Adrenal gland (tissue), 12 donors: ENCODE measurements around the gene HPCA. TPM values are rescaled to one million over a fixed set of nuclear protein-coding genes. Genes with fewer than 3 reads are reported as not detected.

Source experiments
- DNase-seq, 7 donors: peaks; one replicate each; pipeline ENCODE4 v3.0.0-alpha.2; 2019 to 2020
- H3K27ac ChIP-seq, 5 donors: fragments of 200-600 bp; sonication (generic) in 4 of 5; 1 replicate in 3 of 5; 2 replicates in 2 of 5; pipeline versions ENCODE4 v1.5.1 to v1.8.0; 2016 to 2020; ENCODE audit warnings: mild to moderate bottlenecking in 1 of 5
- H3K27me3 ChIP-seq: fragments of 200-600 bp; 2 replicates; pipeline ENCODE4 v1.8.0; 2021
- H3K36me3 ChIP-seq, 2 donors: fragments of 200-600 bp; replicated peaks in 1 of 2; 1 replicate in 1 of 2; 2 replicates in 1 of 2; pipeline versions ENCODE4 v1.5.1 to v1.8.0; 2018 to 2022
- H3K4me1 ChIP-seq, 2 donors: fragments of 200-600 bp; replicated peaks in 1 of 2; 1 replicate in 1 of 2; 2 replicates in 1 of 2; pipeline versions ENCODE4 v1.5.1 to v1.8.0; 2018 to 2021
- H3K4me3 ChIP-seq, 4 donors: fragments of 200-600 bp; sonication (generic) in 3 of 4; one replicate each; pipeline ENCODE4 v1.5.1; 2016 to 2018
- H3K9me3 ChIP-seq, 3 donors: fragments of 200-600 bp; sonication (generic) in 1 of 3; replicated peaks in 1 of 3; 1 replicate in 2 of 3; 2 replicates in 1 of 3; pipeline versions ENCODE4 v1.5.1 to v1.8.0; 2016 to 2021
- CTCF ChIP-seq, 6 experiments: fragments of 450-650 bp in 4 of 6; fragments of 200-600 bp in 2 of 6; sonication (generic) in 1 of 6; IDR thresholded peaks; 1 replicate in 5 of 6; 2 replicates in 1 of 6; pipeline versions ENCODE4 v1.5.1 to v1.8.0; 2016 to 2021; ENCODE audit warnings: antibody characterized with exemption in 6 of 6, mild to moderate bottlenecking in 2 of 6, moderate library complexity in 1 of 6
- POLR2A ChIP-seq, 2 donors: fragments of 450-650 bp; IDR thresholded peaks; one replicate each; pipeline ENCODE4 v1.6.1; 2017; ENCODE audit warnings: antibody characterized with exemption in 2 of 2, mild to moderate bottlenecking in 2 of 2, moderate library complexity in 1 of 2
- WGBS, 4 donors: extraction: QIAGEN DNeasy Blood & Tissue Kit in 2 of 4; methylation state at CpG; one replicate each; pipeline versions ENCODE4 v1.1.5 to v1.1.7; 2013 to 2017; 5-methylcytosine and 5-hydroxymethylcytosine counted together
- intact Hi-C, 2 donors: fragments of 100-400 bp; cut with DNase I; formaldehyde crosslinking; loops; one replicate each; pipeline versions ENCODE4 v1.14.1 to v1.15.0; 2022 to 2023
- polyA plus RNA-seq, 3 donors: library from polyadenylated mRNA; stranded (reverse); fragments of 200-250 nt in 2 of 3; fragments of 350-450 nt in 1 of 3; fragmentation: Illumina TruSeq in 1 of 3; extraction: RNeasy Lipid Tissue Mini Kit (QIAGEN cat#74804) in 1 of 3; gene quantifications; one replicate each; pipeline ENCODE4 v1.2.3, GENCODE V29; 2013 to 2014
- total RNA-seq, 9 donors: library from RNA; depleted of rRNA in 4 of 9; stranded (reverse); fragments of >200 nt in 4 of 9; fragments of 120-200 nt in 1 of 9; fragmentation: NEBNext Ultra II Directional in 1 of 9; extraction: Animal tissue kit (Norgen Biotek cat#: 25700) in 1 of 9; gene quantifications; one replicate each; pipeline versions ENCODE4 v1.1.0 to v1.2.4, GENCODE V29; 2013 to 2023
- donor health status: healthy with polysubstance abuse.
- donor health status: Bipolar disorder and iron deficiency.
- donor health status: DM: yes; HTN: yes; CAD: no.
- donor health status: DM: no; HTN: no; CAD: no.
- donor health status: DM: no; HTN: no; CAD: no.
- donor health status: DM: yes; HTN: yes; CAD: no.

Gene HPCA
- total and polyA plus RNA-seq, 12 donors = 0.17 to 3.1 (median 0.62) TPM; not detected in 6

- H3K9me3 ChIP-seq = no peaks in the 10 kb centered on the region
- no peak overlapping the region for H3K27ac ChIP-seq
- no peak for DNase-seq
- intact Hi-C loops = no loop called here
- 71 to 100% (median 95%) methylated on average over 1 of the region's 1 CpG for WGBS, 4 donors
- no peaks in the 10 kb centered on the region for H3K36me3 ChIP-seq
- TF ChIP-seq CTCF (IDR thresholded peaks at IDR 0.05) (no peak), POLR2A (IDR thresholded peaks at IDR 0.05) (no peak)
- H3K27me3 ChIP-seq = peaks cover 32% of the 10 kb centered on the region
- peaks cover 11 to 17% of the 10 kb centered on the region in 2 donors for H3K4me1 ChIP-seq
- H3K4me3 ChIP-seq = no peak overlapping the region
Observed at GRCh38 chr1:32891241-32891570, 4.9 kb downstream of the HPCA start.

GRCh38 chr1:32891630-32892029 lies 5.3 kb downstream of the HPCA start:
- H3K4me1 ChIP-seq = peaks cover 11 to 13% of the 10 kb centered on the region in 2 donors
- H3K27ac ChIP-seq = no peak overlapping the region
- TF ChIP-seq CTCF (IDR thresholded peaks at IDR 0.05) (no peak), POLR2A (IDR thresholded peaks at IDR 0.05) (no peak)
- no peaks in the 10 kb centered on the region for H3K36me3 ChIP-seq
- H3K27me3 ChIP-seq = peaks cover 29% of the 10 kb centered on the region
- no peak for DNase-seq
- 83 to 89% (median 88%) methylated on average over 3 of the region's 3 CpGs for WGBS, 4 donors
- intact Hi-C loops = no loop called here
- no peak overlapping the region for H3K4me3 ChIP-seq
- H3K9me3 ChIP-seq = no peaks in the 10 kb centered on the region

GRCh38 chr1:32892368-32893197 lies 6.3 kb downstream of the HPCA start:
- Histone ChIP-seq H3K4me3 (peak overlapping the region in 1 of 4 donors; percentile 46), H3K9me3 (no peaks in the 10 kb centered on the region), H3K27me3 (peaks cover 20% of the 10 kb centered on the region), H3K36me3 (no peaks in the 10 kb centered on the region), H3K27ac (no peak overlapping the region), H3K4me1 (peaks cover 11% of the 10 kb centered on the region in 2 donors)
- TF ChIP-seq POLR2A (IDR thresholded peaks at IDR 0.05) (no peak), CTCF (IDR thresholded peaks at IDR 0.05) (peak in 3 of 6 experiments; percentile 34 to 50 (median 48))
- DNase-seq = peak in 1 of 7 donors; percentile 22
- 18 to 54% (median 29%) methylated on average over 11 to 49 of the region's 49 CpGs for WGBS, 4 donors
- intact Hi-C loops = no loop called here

- Histone ChIP-seq H3K4me1 (peaks cover 11% of the 10 kb centered on the region in 2 donors), H3K27ac (no peak overlapping the region), H3K27me3 (peaks cover 15% of the 10 kb centered on the region), H3K9me3 (no peaks in the 10 kb centered on the region), H3K36me3 (no peaks in the 10 kb centered on the region), H3K4me3 (peak overlapping the region in 2 of 4 donors; percentile 13 to 46)
- WGBS, 4 donors = 3 to 7% (median 5%) methylated on average over 11 to 56 of the region's 58 CpGs
- TF ChIP-seq POLR2A (IDR thresholded peaks at IDR 0.05) (no peak), CTCF (IDR thresholded peaks at IDR 0.05) (peak in 2 of 6 experiments; percentile 0 to 15)
- peak in 2 of 7 donors; percentile 35 to 53 for DNase-seq
- intact Hi-C loops = no loop called here
Observed at GRCh38 chr1:32893198-32894018, 7.1 kb downstream of the HPCA start.
